ENCODE data around the gene MEFV.
"Not testable (repeated sequence)": the region's sequence is repeated elsewhere in the genome, so short reads cannot be mapped to it uniquely, and the experiment has no call there.

Gene MEFV

DNA sequence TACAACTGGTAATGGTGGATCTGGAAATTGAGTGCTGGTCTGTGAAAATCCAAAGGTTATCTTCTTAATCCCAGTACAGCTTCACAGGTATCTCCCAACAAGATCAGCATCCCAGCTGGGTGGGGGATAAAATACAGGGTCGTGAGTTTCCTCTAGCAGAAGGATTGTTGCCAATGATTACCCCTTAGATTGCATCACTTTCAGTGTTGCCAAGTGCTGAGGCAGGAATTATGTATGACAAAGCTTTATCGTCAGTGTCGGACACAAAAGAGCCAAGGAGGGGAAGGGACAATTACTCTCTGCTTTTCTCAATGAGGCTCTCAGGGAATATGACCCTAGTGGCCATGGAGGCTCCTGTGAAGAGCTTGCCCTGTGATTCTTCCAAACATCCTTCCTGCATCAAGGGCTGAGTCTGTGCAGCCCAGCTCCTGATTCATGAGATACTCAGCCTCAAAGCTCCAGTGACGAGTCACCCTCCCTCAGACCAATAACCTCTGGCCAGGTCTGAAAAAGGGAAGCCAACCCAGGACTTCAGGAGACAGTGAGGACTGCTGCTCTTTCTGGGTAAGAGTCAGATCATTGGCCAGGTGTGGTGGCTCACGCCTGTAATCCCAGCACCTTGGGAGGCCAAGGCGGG, 53.4 kb downstream of the MEFV start:
- Histone ChIP-seq H3K4me2 (ENCODE audit: low read length) (no peak overlapping the region), H3K27ac (ENCODE audit: low read length) (no peak overlapping the region), H3K36me3 (replicated peaks; ENCODE audit: low read depth, low read length) (no peaks in the 10 kb centered on the region), H4K20me1 (ENCODE audit: insufficient read depth, low read length) (no peaks in the 10 kb centered on the region), H3K27me3 (ENCODE audit: low read depth, low read length) (peaks cover 7% of the 10 kb centered on the region), H3K4me1 (ENCODE audit: low read length) (no peaks in the 10 kb centered on the region), H3K79me2 (ENCODE audit: low read length) (no peaks in the 10 kb centered on the region), H3K9ac (ENCODE audit: low read length) (no peak overlapping the region), H3K9me3 (ENCODE audit: insufficient read depth, low read length) (no peaks in the 10 kb centered on the region), H2AFZ (ENCODE audit: low read depth, low read length) (no peak overlapping the region), H3K4me3 (ENCODE audit: low read length) (no peak overlapping the region)
- TF ChIP-seq CTCF (IDR thresholded peaks at IDR 0.05; ENCODE audit: low read depth, low read length) (no peak), EZH2phosphoT487 (IDR thresholded peaks at IDR 0.05; ENCODE audit: low read depth) (no peak)

DNA sequence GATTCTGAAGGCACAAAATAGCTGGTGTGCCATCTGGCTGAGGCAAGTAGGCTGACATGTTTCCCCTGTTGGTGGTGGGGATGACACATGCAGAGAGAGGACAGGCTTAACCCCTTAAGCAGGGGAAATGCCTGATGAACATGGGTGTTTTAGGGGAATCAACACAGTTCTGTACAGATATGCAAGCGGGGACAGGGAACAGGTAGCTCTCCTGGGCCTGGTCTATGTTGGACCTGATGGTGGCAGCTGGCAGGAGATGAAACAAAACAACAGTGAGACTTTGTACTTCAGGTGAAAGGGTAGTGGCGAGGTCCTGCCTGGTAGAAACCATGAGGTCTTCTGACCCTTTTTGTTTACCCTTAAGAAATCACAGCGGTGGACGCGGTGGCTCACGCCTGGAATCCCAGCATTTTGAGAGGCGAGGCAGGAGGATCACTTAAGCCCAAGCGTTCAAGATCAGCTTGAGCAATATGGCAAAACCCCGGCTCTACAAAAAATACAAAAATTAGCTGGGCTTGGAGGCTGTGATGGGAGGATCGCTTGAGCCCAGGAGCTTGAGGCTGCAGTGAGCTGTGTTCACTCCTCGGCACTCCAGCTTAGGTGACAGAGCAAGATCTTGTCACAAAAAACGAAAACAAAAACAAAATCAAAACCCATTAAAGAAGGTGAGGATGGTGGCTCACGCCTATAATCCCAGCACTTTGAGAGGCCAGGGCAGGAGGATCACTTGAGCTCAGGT, 57.9 kb downstream of the MEFV start:
- Histone ChIP-seq H4K20me1 (ENCODE audit: insufficient read depth, low read length) (no peaks in the 10 kb centered on the region), H3K79me2 (ENCODE audit: low read length) (no peaks in the 10 kb centered on the region), H3K9me3 (ENCODE audit: insufficient read depth, low read length) (no peaks in the 10 kb centered on the region), H3K9ac (ENCODE audit: low read length) (no peak overlapping the region), H2AFZ (ENCODE audit: low read depth, low read length) (no peak overlapping the region), H3K36me3 (replicated peaks; ENCODE audit: low read depth, low read length) (no peaks in the 10 kb centered on the region), H3K27ac (ENCODE audit: low read length) (no peak overlapping the region), H3K4me3 (ENCODE audit: low read length) (no peak overlapping the region), H3K27me3 (ENCODE audit: low read depth, low read length) (no peaks in the 10 kb centered on the region), H3K4me1 (ENCODE audit: low read length) (no peaks in the 10 kb centered on the region), H3K4me2 (ENCODE audit: low read length) (no peak overlapping the region)
- TF ChIP-seq CTCF (IDR thresholded peaks at IDR 0.05; ENCODE audit: low read depth, low read length) = no peak
- no peak for TF ChIP-seq EZH2phosphoT487 (IDR thresholded peaks at IDR 0.05; ENCODE audit: low read depth)

- not testable (repeated sequence) for H3K27ac ChIP-seq (ENCODE audit: low read length); H3K9me3 ChIP-seq (ENCODE audit: insufficient read depth, low read length); H3K27me3 ChIP-seq (ENCODE audit: low read depth, low read length); H3K79me2 ChIP-seq (ENCODE audit: low read length); H3K4me1 ChIP-seq (ENCODE audit: low read length); H2AFZ ChIP-seq (ENCODE audit: low read depth, low read length); H3K4me3 ChIP-seq (ENCODE audit: low read length); H3K36me3 ChIP-seq (replicated peaks; ENCODE audit: low read depth, low read length); H4K20me1 ChIP-seq (ENCODE audit: insufficient read depth, low read length); H3K4me2 ChIP-seq (ENCODE audit: low read length); H3K9ac ChIP-seq (ENCODE audit: low read length)
These were observed 58.6 kb downstream of the MEFV start for GRCh38 chr16:3197694-3198333.

GRCh38 chr16:3195975-3196374, 60.5 kb downstream of the MEFV start:
- H2AFZ ChIP-seq (ENCODE audit: low read depth, low read length) = no peak overlapping the region
- H3K9me3 ChIP-seq (ENCODE audit: insufficient read depth, low read length) = no peaks in the 10 kb centered on the region
- no peaks in the 10 kb centered on the region for H4K20me1 ChIP-seq (ENCODE audit: insufficient read depth, low read length)
- no peak for TF ChIP-seq CTCF (IDR thresholded peaks at IDR 0.05; ENCODE audit: low read depth, low read length)
- TF ChIP-seq EZH2phosphoT487 (IDR thresholded peaks at IDR 0.05; ENCODE audit: low read depth) = no peak
- H3K27ac ChIP-seq (ENCODE audit: low read length) = no peak overlapping the region
- H3K4me1 ChIP-seq (ENCODE audit: low read length) = no peaks in the 10 kb centered on the region
- no peaks in the 10 kb centered on the region for H3K27me3 ChIP-seq (ENCODE audit: low read depth, low read length)
- no peak overlapping the region for H3K9ac ChIP-seq (ENCODE audit: low read length)
- no peaks in the 10 kb centered on the region for H3K36me3 ChIP-seq (replicated peaks; ENCODE audit: low read depth, low read length)
- H3K4me2 ChIP-seq (ENCODE audit: low read length) = no peak overlapping the region
- H3K79me2 ChIP-seq (ENCODE audit: low read length) = no peaks in the 10 kb centered on the region
- no peak overlapping the region for H3K4me3 ChIP-seq (ENCODE audit: low read length)
